Stomach (tissue), 4 donors: ENCODE data around the gene FOXN3.

Experiments
- EP300 ChIP-seq: sonication (generic); formaldehyde crosslinking; IDR thresholded peaks from one replicate; pipeline ENCODE4 v1.6.1; 2017; ENCODE audit warnings: antibody characterized with exemption
- POLR2A ChIP-seq, 4 donors: fragments of 450-650 bp; IDR thresholded peaks; one replicate each; pipeline ENCODE4 v1.6.1; 2016; ENCODE audit warnings: antibody characterized with exemption in 4 of 4, control low read depth in 2 of 4, mild to moderate bottlenecking in 1 of 4, moderate library complexity in 1 of 4
- TF ChIP-seq, protein P1 (sequence below), 7 experiments: fragments of 450-650 bp in 4 of 7; fragments of 200-600 bp in 3 of 7; sonication (generic) in 3 of 7; IDR thresholded peaks; one replicate each; pipeline ENCODE4 v1.5.1; 2016 to 2019; ENCODE audit warnings: antibody characterized with exemption in 7 of 7, control low read depth in 2 of 7, mild to moderate bottlenecking in 1 of 7

- TF ChIP-seq EP300, result no peak
- TF ChIP-seq, protein P1, sequence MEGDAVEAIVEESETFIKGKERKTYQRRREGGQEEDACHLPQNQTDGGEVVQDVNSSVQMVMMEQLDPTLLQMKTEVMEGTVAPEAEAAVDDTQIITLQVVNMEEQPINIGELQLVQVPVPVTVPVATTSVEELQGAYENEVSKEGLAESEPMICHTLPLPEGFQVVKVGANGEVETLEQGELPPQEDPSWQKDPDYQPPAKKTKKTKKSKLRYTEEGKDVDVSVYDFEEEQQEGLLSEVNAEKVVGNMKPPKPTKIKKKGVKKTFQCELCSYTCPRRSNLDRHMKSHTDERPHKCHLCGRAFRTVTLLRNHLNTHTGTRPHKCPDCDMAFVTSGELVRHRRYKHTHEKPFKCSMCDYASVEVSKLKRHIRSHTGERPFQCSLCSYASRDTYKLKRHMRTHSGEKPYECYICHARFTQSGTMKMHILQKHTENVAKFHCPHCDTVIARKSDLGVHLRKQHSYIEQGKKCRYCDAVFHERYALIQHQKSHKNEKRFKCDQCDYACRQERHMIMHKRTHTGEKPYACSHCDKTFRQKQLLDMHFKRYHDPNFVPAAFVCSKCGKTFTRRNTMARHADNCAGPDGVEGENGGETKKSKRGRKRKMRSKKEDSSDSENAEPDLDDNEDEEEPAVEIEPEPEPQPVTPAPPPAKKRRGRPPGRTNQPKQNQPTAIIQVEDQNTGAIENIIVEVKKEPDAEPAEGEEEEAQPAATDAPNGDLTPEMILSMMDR (IDR thresholded peaks at IDR 0.05), result no peak
- no peak for TF ChIP-seq POLR2A (IDR thresholded peaks at IDR 0.05)
Measured at GRCh38 chr14:89402363-89402762, 14.7 kb downstream of the FOXN3 start.
